BLaER1 treated with 17β-estradiol and CSF1 and Interleukin-3, amounts not matched to agents 10 nM and 100 nM (cell line): ENCODE data around the gene TMPRSS9.
A peak's percentile ranks its signal among the peaks of the same experiment; 100 is the strongest.

Source experiments
- H3K27ac ChIP-seq, 11 experiments: shearing (Covaris generic); formaldehyde crosslinking; 2 replicates each; pipeline ENCODE4 v1.8.1; 2022
- H3K27me3 ChIP-seq, 11 experiments: shearing (Covaris generic); formaldehyde crosslinking; 2 replicates each; pipeline ENCODE4 v1.8.1; 2022
- H3K36me3 ChIP-seq, 11 experiments: shearing (Covaris generic); formaldehyde crosslinking; 2 replicates each; pipeline ENCODE4 v1.8.1; 2022
- H3K4me1 ChIP-seq, 10 experiments: shearing (Covaris generic); formaldehyde crosslinking; 2 replicates each; pipeline ENCODE4 v1.8.1; 2022
- H3K4me2 ChIP-seq, 11 experiments: shearing (Covaris generic); formaldehyde crosslinking; 2 replicates each; pipeline ENCODE4 v1.8.1; 2022
- H3K4me3 ChIP-seq, 10 experiments: shearing (Covaris generic); formaldehyde crosslinking; 2 replicates each; pipeline ENCODE4 v1.8.1; 2022
- H3K9ac ChIP-seq, 11 experiments: shearing (Covaris generic); formaldehyde crosslinking; 2 replicates each; pipeline ENCODE4 v1.8.1; 2022
- H3K9me3 ChIP-seq, 11 experiments: shearing (Covaris generic); formaldehyde crosslinking; replicated peaks in 1 of 11; 2 replicates each; pipeline ENCODE4 v1.8.1; 2022
- H4K20me1 ChIP-seq, 11 experiments: shearing (Covaris generic); formaldehyde crosslinking; 2 replicates each; pipeline ENCODE4 v1.8.1; 2022
- Cebpa-rat ChIP-seq, 11 experiments: shearing (Covaris generic); IDR thresholded peaks; 2 replicates each; pipeline ENCODE4 v1.8.1; 2022

The TMPRSS9 gene

GRCh38 chr19:2339644-2340310 lies 20.3 kb upstream of the TMPRSS9 start:
- Histone ChIP-seq H3K4me1 (peaks cover 27 to 65% (median 55%) of the 10 kb centered on the region in 10 experiments), H3K36me3 (peaks cover 30 to 72% (median 55%) of the 10 kb centered on the region in 11 experiments), H3K27me3 (peaks cover 0 to 3% (median 0%) of the 10 kb centered on the region in 11 experiments; a peak in 1 of 22 replicates), H3K27ac (peak overlapping the region in 2 of 11 experiments; percentile 66 to 76; a peak in 1 of 22 replicates), H3K9me3 (peaks cover 0 to 8% (median 0%) of the 10 kb centered on the region in 11 experiments; a peak in 4 of 22 replicates), H4K20me1 (peaks cover 45 to 93% (median 65%) of the 10 kb centered on the region in 11 experiments), H3K4me3 (no peak overlapping the region), H3K4me2 (peak overlapping the region in 1 of 11 experiments; percentile 79; a peak in 1 of 22 replicates), H3K9ac (no peak overlapping the region)
- TF ChIP-seq Cebpa-rat (IDR thresholded peaks at IDR 0.05), result no peak

- peaks cover 27 to 68% (median 58%) of the 10 kb centered on the region in 10 experiments for H3K4me1 ChIP-seq
- H3K27me3 ChIP-seq, result peaks cover 0 to 3% (median 0%) of the 10 kb centered on the region in 11 experiments; a peak in 1 of 22 replicates
- H3K4me2 ChIP-seq, result peak overlapping the region; percentile 46 to 89 (median 72); a peak in 21 of 22 replicates
- no peak overlapping the region for H3K4me3 ChIP-seq
- peaks cover 30 to 72% (median 58%) of the 10 kb centered on the region in 11 experiments for H3K36me3 ChIP-seq
- H3K9ac ChIP-seq, result peak overlapping the region in 8 of 11 experiments; percentile 38 to 76 (median 54); a peak in 13 of 22 replicates
- peak overlapping the region in 8 of 11 experiments; percentile 8 to 76 (median 62); a peak in 13 of 22 replicates for H3K27ac ChIP-seq
- H4K20me1 ChIP-seq, result peaks cover 39 to 91% (median 58%) of the 10 kb centered on the region in 11 experiments
- no peaks in the 10 kb centered on the region; a peak in 1 of 22 replicates for H3K9me3 ChIP-seq
- TF ChIP-seq Cebpa-rat (IDR thresholded peaks at IDR 0.05), result no peak
These were observed 19.4 kb upstream of the TMPRSS9 start for GRCh38 chr19:2340496-2341243.

- Histone ChIP-seq H3K4me2 (peak overlapping the region; percentile 46 to 89 (median 72)), H3K27ac (peak overlapping the region in 8 of 11 experiments; percentile 8 to 76 (median 62); a peak in 16 of 22 replicates), H3K9me3 (no peaks in the 10 kb centered on the region), H3K4me3 (no peak overlapping the region), H4K20me1 (peaks cover 33 to 90% (median 52%) of the 10 kb centered on the region in 11 experiments), H3K4me1 (peaks cover 27 to 66% (median 57%) of the 10 kb centered on the region in 10 experiments), H3K9ac (peak overlapping the region in 10 of 11 experiments; percentile 27 to 76 (median 52); a peak in 16 of 22 replicates), H3K36me3 (peaks cover 34 to 78% (median 64%) of the 10 kb centered on the region in 11 experiments), H3K27me3 (peaks cover 0 to 3% (median 0%) of the 10 kb centered on the region in 11 experiments; a peak in 1 of 22 replicates)
- TF ChIP-seq Cebpa-rat (IDR thresholded peaks at IDR 0.05), result no peak
These were observed 18.8 kb upstream of the TMPRSS9 start for GRCh38 chr19:2341244-2341751.

GRCh38 chr19:2341982-2342381 lies 18.1 kb upstream of the TMPRSS9 start:
- H3K4me1 ChIP-seq, result peaks cover 21 to 59% (median 50%) of the 10 kb centered on the region in 10 experiments
- TF ChIP-seq Cebpa-rat (IDR thresholded peaks at IDR 0.05), result no peak
- peak overlapping the region in 6 of 11 experiments; percentile 42 to 76 (median 67); a peak in 14 of 22 replicates for H3K27ac ChIP-seq
- peak overlapping the region in 10 of 11 experiments; percentile 46 to 89 (median 75); a peak in 17 of 22 replicates for H3K4me2 ChIP-seq
- peaks cover 26 to 84% (median 45%) of the 10 kb centered on the region in 11 experiments for H4K20me1 ChIP-seq
- H3K27me3 ChIP-seq, result peaks cover 0 to 3% (median 0%) of the 10 kb centered on the region in 11 experiments; a peak in 1 of 22 replicates
- no peaks in the 10 kb centered on the region for H3K9me3 ChIP-seq
- peaks cover 41 to 85% (median 71%) of the 10 kb centered on the region in 11 experiments for H3K36me3 ChIP-seq
- H3K4me3 ChIP-seq, result no peak overlapping the region
- peak overlapping the region in 8 of 11 experiments; percentile 27 to 76 (median 54); a peak in 10 of 22 replicates for H3K9ac ChIP-seq

GRCh38 chr19:2342656-2343288 lies 17.3 kb upstream of the TMPRSS9 start:
- Histone ChIP-seq H4K20me1 (peaks cover 18 to 77% (median 37%) of the 10 kb centered on the region in 11 experiments), H3K4me1 (peaks cover 14 to 51% (median 42%) of the 10 kb centered on the region in 10 experiments), H3K4me3 (no peak overlapping the region), H3K9me3 (no peaks in the 10 kb centered on the region), H3K27ac (peak overlapping the region in 1 of 11 experiments; percentile 9; a peak in 4 of 22 replicates), H3K4me2 (no peak overlapping the region; a peak in 1 of 22 replicates), H3K27me3 (no peaks in the 10 kb centered on the region), H3K9ac (peak overlapping the region in 2 of 11 experiments; percentile 1 to 18; a peak in 3 of 22 replicates), H3K36me3 (peaks cover 41 to 87% (median 72%) of the 10 kb centered on the region in 11 experiments)
- TF ChIP-seq Cebpa-rat (IDR thresholded peaks at IDR 0.05), result no peak

GRCh38 chr19:2343289-2343982 lies 16.6 kb upstream of the TMPRSS9 start:
- Histone ChIP-seq H3K27me3 (no peaks in the 10 kb centered on the region), H3K9ac (peak overlapping the region in 2 of 11 experiments; percentile 1 to 18; a peak in 1 of 22 replicates), H3K4me1 (peaks cover 9 to 45% (median 35%) of the 10 kb centered on the region in 10 experiments), H4K20me1 (peaks cover 12 to 70% (median 31%) of the 10 kb centered on the region in 11 experiments; a peak in 21 of 22 replicates), H3K27ac (no peak overlapping the region; a peak in 2 of 22 replicates), H3K4me2 (no peak overlapping the region), H3K9me3 (no peaks in the 10 kb centered on the region), H3K36me3 (peaks cover 41 to 82% (median 72%) of the 10 kb centered on the region in 11 experiments), H3K4me3 (no peak overlapping the region)
- no peak for TF ChIP-seq Cebpa-rat (IDR thresholded peaks at IDR 0.05)

GRCh38 chr19:2344381-2344870 lies 15.6 kb upstream of the TMPRSS9 start:
- Histone ChIP-seq H3K4me2 (no peak overlapping the region), H3K27me3 (no peaks in the 10 kb centered on the region), H3K4me1 (peaks cover 9 to 42% (median 32%) of the 10 kb centered on the region in 10 experiments; a peak in 19 of 20 replicates), H3K36me3 (peaks cover 34 to 78% (median 68%) of the 10 kb centered on the region in 11 experiments), H3K9ac (peak overlapping the region in 1 of 11 experiments; percentile 24; a peak in 2 of 22 replicates), H3K9me3 (no peaks in the 10 kb centered on the region), H3K4me3 (no peak overlapping the region), H4K20me1 (peaks cover 2 to 60% (median 21%) of the 10 kb centered on the region in 11 experiments; a peak in 19 of 22 replicates), H3K27ac (no peak overlapping the region)
- no peak for TF ChIP-seq Cebpa-rat (IDR thresholded peaks at IDR 0.05)
